GM21723 (cell line): ENCODE data around the gene PNPLA3.
"Not testable (repeated sequence)": the region's sequence is repeated elsewhere in the genome, so short reads cannot be mapped to it uniquely, and the experiment has no call there.

Source experiments
- ATAC-seq: cut with Tn5 transposase; IDR thresholded peaks from one replicate; pipeline ENCODE4 v1.9.1; 2021; ENCODE audit warnings: mild to moderate bottlenecking, moderate library complexity; ENCODE audit not compliant: unreplicated experiment

PNPLA3 gene

DNA sequence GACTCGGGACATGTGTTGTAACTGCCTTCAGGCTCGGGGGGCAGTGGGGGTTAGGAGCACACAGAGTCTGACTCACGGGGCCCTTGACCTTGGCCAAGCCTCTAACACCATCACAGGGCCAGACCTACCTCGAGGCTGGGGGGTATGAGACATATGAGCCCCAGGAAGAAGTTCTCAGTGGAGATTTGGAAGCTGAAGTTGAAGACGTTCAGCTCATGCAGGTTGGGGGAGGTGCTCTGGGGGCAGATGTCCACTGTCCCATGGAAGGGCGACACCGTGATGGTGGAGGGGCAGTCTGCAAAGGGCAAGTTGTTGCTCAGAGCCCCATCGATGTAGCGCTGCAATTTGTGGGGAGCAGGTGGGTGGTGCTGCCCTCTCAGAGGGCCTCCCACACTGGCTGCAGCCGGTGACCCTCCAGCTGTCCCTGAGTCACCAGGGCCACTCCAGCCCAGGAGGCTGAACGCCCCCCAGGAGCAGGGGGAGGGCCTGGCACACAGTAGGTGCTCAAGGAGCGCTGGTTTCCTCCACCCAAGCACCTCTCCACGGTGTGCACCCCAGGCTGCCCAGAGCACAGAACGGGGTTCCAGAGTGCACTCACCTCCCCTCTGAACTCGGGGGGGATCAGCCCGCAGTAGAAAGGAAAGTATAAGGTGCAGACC, 34.3 kb upstream of the PNPLA3 start:
- no peak for ATAC-seq

- ATAC-seq: no peak
These were observed 33.7 kb upstream of the PNPLA3 start for GRCh38 chr22:43889860-43890253.

GRCh38 chr22:43890901-43891331, 32.7 kb upstream of the PNPLA3 start:
- no peak for ATAC-seq

DNA sequence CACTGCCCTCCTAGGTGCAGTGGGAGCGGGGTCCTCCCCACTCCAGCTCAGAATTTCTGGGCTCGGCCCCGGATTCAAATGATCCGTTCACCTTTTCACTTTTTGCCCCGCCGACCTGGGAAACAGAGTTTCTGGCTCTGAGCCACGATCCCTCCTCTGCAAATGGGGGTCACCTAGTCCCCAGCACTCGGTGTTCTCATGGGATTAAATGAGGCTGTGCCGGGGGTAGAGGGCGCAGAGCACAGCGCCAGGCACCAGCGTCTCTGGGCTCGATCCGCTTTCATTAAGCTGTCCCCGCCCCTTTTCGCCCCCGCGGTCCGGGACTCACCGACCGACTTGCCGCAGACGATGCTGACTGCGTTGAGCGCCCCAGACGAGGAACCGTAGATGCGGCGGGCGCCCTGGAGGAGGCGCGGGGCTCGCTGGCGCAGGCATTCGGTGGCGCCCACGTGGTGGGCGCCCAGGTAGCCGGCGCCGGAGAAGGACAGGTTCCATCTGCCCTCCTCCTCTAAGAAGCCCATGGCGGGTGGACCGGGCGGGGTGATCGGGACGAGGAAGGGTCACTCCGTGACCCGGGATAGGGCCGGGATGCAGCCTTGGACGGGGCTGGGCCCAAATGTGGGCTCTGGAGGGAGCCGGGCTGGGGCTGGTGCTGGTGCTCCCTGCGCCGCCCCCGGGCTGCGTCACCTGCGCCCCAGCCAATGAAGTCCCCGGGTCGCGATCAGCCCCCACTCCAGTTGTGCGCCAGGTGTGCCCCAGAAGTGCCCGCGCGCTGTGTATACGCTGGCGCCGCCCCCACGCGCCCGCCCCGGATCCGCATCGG, 32.0 kb upstream of the PNPLA3 start, which contains the start of gene PNPLA5:
TSS of gene PNPLA5 (minus strand) at position 654 of the 823 bp plus-strand sequence. CDS start at position 521, 133 bp downstream.
- no peak for ATAC-seq

DNA sequence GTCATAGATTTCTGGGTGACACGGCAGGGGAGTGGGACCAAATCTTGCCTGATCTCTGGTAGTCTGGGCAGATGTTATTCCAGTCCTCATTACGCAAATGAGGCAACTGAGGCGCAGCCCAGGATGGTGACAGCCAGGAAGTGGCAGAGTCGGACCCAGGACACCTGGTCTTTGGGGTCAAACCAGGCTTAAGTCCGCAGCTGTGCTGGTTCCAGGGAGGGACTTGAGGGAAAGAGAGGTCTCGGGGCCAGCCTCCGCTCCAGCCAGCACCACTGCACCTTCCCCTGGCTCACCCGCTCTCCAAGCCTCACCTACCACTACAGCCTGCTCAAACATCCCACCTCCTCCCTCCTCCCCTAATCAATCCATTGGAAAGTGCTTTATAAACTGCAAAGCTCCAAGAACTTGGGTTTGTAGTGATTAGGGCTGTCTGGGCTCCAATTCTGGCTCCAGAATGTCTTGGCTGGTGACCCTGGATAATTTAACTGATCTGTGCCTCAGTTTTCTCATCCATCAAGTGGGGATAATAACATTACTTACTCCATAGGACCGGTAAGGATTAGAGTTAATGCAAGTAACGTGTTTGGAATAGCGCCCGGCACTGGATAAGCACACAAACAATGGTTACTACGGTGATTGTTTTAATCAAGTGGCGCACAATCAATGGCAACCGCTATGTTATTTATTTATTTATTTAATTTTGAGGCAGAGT, 31.3 kb upstream of the PNPLA3 start:
- no peak for ATAC-seq

- no peak for ATAC-seq
These were observed 30.3 kb upstream of the PNPLA3 start for GRCh38 chr22:43893266-43893665.

- ATAC-seq: no peak
These were observed 29.5 kb upstream of the PNPLA3 start for GRCh38 chr22:43894122-43894521.

DNA sequence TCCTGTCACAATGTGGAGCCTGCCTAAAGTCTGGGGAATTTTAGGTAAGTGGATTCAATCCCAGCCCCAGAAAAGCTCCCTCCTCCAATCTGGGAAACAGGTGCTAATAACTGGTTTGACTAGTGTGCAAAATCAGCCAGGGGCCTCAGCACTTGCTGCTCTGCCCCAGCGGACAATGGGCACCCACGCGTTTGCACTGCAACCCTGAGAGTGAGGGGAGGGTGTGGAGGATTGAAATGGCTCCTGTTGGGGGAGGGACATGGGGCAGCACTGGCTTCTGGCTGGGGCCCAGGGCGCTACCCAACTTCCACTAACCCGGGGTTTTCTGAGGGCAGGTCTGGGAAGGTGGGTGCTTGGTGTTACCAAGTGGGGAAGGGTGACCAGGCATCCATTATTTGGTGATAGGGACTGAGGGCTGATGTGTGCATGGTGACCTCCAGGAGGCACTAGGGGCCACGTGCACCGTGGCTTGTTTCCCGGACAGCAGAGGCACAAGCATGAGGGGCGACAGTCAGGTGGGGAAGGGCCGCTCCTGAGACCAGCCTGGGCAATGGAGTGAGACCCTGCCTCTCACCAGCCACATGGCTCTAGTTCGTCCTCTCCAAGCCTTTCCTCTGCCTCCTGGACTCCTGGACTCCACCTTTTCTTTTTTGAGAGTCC, 27.5 kb upstream of the PNPLA3 start:
- no peak for ATAC-seq

- no peak for ATAC-seq
These were observed 25.8 kb upstream of the PNPLA3 start for GRCh38 chr22:43897751-43898261.

DNA sequence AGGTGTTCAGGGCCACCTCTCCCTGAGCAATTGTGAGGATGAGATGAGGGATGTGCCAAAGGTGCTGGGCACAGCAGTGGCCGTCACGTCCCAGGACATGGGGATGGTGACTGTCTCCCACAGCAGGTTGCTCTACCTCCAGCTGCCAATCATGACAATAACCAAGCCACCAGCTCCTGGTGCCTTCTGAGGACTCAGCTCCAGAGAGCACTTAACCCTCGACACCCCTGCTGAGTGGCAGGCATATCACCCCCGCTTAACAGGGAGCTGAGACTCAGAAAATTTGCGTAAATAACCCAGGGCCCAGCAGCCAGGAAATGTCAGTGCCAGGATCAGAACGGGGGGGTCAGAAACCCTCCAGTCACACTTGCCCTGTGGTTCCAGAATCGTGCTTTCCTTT, 23.4 kb upstream of the PNPLA3 start:
- ATAC-seq: no peak

GRCh38 chr22:43901976-43902643, 21.5 kb upstream of the PNPLA3 start:
- ATAC-seq: no peak

DNA sequence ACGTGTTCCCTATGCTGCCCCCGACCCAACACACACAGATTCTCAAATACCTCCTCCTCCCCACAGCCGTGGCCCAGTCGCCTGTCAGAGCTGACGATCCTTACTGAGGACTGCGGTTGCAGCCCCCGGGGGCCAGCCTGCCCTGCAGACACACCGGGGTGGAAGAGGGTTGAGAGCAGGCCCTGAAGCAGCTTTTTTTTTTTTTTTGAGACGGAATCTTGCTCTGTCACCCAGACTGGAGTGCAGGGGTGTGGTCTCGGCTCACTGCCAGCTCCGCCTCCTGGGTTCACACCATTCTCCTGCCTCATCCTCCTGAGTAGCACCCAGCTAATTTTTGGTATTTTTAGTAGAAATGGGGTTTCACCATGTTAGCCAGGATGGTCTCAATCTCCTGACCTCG, 20.6 kb upstream of the PNPLA3 start:
- not testable (repeated sequence) for ATAC-seq

DNA sequence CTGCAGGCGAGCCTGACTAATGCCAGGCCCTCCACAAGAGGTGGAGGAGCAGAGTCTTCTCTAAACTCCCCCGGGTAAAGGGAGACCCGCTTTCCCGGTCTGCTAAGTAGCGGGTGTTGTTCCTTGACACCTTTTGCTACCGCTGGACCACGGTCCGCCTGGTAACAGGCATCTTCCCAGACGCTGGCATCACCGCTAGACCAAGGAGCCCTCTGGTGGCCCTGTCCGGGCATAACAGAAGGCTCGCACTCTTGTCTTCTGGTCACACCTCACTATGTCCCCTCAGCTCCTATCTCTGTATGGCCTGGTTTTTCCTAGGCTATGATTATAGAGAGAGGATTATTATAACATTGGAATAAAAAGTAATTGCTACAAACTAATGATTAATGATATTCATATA, 19.2 kb upstream of the PNPLA3 start:
- ATAC-seq: not testable (repeated sequence)

GRCh38 chr22:43905681-43906080, 17.9 kb upstream of the PNPLA3 start:
- no peak for ATAC-seq

DNA sequence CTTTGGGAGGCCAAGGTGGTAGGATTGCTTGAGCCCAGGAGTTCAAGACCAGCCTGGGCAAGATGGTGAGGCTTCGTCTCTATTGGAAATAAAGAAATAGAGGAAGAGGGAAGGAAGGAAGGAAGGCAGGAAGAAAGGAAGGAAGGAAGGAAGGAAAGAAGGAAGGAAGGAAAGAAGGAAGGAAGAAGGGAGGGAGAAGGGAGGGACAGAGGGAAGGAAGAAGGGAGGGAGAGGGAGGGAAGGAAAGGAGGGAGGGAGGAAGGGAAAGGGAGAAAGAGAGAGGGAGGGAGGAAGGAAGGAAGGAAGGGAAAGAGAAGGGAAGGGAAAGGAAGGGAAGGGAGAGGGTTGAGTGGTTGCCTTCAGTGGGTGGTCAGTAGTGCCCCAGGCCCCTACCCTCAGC, 13.9 kb upstream of the PNPLA3 start:
- no peak for ATAC-seq

GRCh38 chr22:43910178-43910695, 13.4 kb upstream of the PNPLA3 start:
- ATAC-seq: no peak

GRCh38 chr22:43911351-43911750, 12.3 kb upstream of the PNPLA3 start:
- ATAC-seq: no peak

- no peak for ATAC-seq
These were observed 6.1 kb upstream of the PNPLA3 start for GRCh38 chr22:43917521-43917920.

DNA sequence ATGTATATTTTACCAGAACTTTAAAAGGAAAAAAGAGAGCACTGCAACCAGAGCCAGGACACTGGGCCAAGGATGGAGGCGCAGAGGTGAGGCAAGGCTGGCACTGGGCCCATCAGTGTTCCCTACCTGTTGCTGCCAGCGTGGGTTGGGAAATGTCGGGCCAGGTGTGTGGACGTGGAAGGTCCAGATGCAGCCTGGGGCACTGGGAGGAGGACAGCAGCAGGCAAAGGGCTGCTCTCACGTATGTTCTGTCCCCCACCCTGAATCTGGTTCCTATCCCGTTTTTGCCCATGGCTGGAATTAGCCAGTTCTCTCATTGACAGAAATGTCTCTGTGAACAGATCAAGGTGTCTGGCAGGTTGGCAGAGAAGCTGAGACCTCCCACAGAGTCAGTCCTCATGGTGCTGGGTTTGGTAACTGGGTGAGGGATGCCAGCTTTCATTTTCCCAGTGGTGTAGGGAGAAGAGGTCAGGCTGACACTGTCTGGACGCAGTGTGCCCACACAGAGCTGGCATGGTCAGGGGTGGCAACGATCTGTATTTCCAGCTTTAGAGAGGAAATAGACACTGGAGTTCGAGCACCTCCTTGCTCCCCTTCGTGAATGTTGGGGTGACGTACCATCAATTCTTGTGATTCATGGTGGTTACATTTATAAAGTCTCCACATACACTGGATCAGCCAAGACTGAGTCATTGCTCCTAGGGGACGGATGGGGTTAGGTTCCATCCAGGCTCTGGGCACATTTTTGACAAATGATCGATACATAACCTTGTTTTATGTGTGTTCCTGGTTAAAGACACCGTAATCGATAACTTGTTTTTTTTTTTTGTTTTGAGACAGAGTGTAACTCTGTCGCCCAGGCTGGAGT, 4.3 kb upstream of the PNPLA3 start:
- ATAC-seq: no peak
